ENCODE results near the gene DNAJB6.

DNA sequence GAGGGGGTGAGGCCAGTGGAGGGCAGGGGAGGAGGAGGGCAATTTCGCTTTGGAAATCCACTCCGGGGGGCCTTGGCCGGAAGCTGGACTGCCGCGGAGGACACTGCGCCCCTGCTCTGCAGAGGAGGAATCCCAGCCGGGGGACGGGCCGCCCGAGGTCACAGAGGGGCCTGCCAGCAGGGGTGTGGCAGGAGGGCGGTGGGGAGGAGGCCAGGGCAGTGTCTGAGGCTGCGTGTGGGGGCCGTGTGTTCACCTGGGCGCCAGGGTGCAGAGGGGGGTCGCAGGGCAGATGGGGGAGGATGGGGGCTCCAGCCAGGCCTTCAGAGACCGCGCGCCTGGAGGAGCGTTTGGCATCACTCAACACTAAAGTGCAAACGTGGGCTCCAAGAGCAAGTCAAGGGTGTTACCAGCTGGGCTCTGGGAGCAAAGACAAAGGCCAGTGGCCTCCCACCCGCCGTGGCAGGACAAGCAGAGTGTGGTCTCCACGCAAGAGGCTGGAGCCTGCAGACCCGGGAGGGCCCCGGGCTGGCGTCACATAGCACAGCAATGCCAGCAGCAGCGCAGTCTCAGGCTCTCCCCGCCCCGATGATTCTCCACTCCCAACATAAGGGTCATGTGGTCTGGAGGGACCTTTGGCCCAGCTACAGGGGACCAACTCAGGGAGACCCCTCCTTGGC, 45.3 kb upstream of the DNAJB6 start:
- TF ChIP-seq NFIC (IDR thresholded peaks at IDR 0.05) (no peak), EP300 (IDR thresholded peaks at IDR 0.05; ENCODE audit: borderline replicate concordance) (no peak), FOXM1 (IDR thresholded peaks at IDR 0.05; ENCODE audit: borderline replicate concordance, low read depth) (no peak), CREB1 (IDR thresholded peaks at IDR 0.05; ENCODE audit: low read depth) (no peak), TAF1 (IDR thresholded peaks at IDR 0.05; ENCODE audit: low read depth) (no peak)
- TF ChIP-seq, protein P1, sequence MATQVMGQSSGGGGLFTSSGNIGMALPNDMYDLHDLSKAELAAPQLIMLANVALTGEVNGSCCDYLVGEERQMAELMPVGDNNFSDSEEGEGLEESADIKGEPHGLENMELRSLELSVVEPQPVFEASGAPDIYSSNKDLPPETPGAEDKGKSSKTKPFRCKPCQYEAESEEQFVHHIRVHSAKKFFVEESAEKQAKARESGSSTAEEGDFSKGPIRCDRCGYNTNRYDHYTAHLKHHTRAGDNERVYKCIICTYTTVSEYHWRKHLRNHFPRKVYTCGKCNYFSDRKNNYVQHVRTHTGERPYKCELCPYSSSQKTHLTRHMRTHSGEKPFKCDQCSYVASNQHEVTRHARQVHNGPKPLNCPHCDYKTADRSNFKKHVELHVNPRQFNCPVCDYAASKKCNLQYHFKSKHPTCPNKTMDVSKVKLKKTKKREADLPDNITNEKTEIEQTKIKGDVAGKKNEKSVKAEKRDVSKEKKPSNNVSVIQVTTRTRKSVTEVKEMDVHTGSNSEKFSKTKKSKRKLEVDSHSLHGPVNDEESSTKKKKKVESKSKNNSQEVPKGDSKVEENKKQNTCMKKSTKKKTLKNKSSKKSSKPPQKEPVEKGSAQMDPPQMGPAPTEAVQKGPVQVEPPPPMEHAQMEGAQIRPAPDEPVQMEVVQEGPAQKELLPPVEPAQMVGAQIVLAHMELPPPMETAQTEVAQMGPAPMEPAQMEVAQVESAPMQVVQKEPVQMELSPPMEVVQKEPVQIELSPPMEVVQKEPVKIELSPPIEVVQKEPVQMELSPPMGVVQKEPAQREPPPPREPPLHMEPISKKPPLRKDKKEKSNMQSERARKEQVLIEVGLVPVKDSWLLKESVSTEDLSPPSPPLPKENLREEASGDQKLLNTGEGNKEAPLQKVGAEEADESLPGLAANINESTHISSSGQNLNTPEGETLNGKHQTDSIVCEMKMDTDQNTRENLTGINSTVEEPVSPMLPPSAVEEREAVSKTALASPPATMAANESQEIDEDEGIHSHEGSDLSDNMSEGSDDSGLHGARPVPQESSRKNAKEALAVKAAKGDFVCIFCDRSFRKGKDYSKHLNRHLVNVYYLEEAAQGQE (IDR thresholded peaks at IDR 0.05; ENCODE audit: low read depth): no peak
